Transverse colon (tissue), 4 donors: ENCODE data around the gene TMEM114. TPM values are rescaled to one million over a fixed set of nuclear protein-coding genes. Genes with fewer than 3 reads are reported as not detected.

Source experiments
- DNase-seq: peaks from one replicate; pipeline ENCODE4 v3.0.0-alpha.2; 2019
- H3K27ac ChIP-seq, 4 donors: fragments of 200-600 bp; sonication (generic); 2 replicates each; pipeline ENCODE4 v1.5.1; 2016 to 2018; ENCODE audit warnings: inconsistent platforms in 4 of 4
- H3K27me3 ChIP-seq: fragments of 200-600 bp; sonication (generic); 2 replicates; pipeline ENCODE4 v1.5.1; 2017; ENCODE audit warnings: inconsistent platforms
- H3K36me3 ChIP-seq, 4 donors: fragments of 200-600 bp; sonication (generic); 2 replicates each; pipeline ENCODE4 v1.5.1; 2017 to 2019; ENCODE audit warnings: inconsistent platforms in 4 of 4
- H3K4me1 ChIP-seq, 4 donors: fragments of 200-600 bp; sonication (generic); 2 replicates each; pipeline ENCODE4 v1.5.1; 2017 to 2020; ENCODE audit warnings: inconsistent platforms in 4 of 4
- H3K4me3 ChIP-seq, 4 donors: fragments of 200-600 bp; sonication (generic); 1 replicate in 1 of 4; 2 replicates in 3 of 4; pipeline versions ENCODE4 v1.5.1 to v1.6.1; 2017 to 2019; ENCODE audit warnings: inconsistent platforms in 4 of 4
- H3K9me3 ChIP-seq, 2 donors: fragments of 200-600 bp; sonication (generic); 2 replicates each; pipeline ENCODE4 v1.5.1; 2017 to 2019; ENCODE audit warnings: inconsistent platforms in 2 of 2
- CTCF ChIP-seq, 5 experiments: fragments of 200-600 bp in 3 of 5; fragments of 450-650 bp in 2 of 5; sonication (generic) in 3 of 5; IDR thresholded peaks; 1 replicate in 2 of 5; 2 replicates in 3 of 5; pipeline ENCODE4 v1.5.1; 2016 to 2017; ENCODE audit warnings: antibody characterized with exemption in 5 of 5, inconsistent platforms in 3 of 5, mild to moderate bottlenecking in 2 of 5, moderate library complexity in 1 of 5
- EP300 ChIP-seq: sonication (generic); formaldehyde crosslinking; IDR thresholded peaks from one replicate; pipeline ENCODE4 v1.6.1; 2017; ENCODE audit warnings: antibody characterized with exemption, low read depth
- POLR2A ChIP-seq: fragments of 450-650 bp; IDR thresholded peaks from one replicate; pipeline ENCODE4 v1.6.1; 2016; ENCODE audit warnings: antibody characterized with exemption, mild to moderate bottlenecking, moderate library complexity
- POLR2AphosphoS5 ChIP-seq, 3 donors: sonication (generic); formaldehyde crosslinking; IDR thresholded peaks; one replicate each; pipeline ENCODE4 v1.6.1; 2016; ENCODE audit warnings: antibody characterized with exemption in 3 of 3
- WGBS, 2 donors: methylation state at CpG; one replicate each; pipeline ENCODE4 v1.1.5; 2018; ENCODE audit warnings: low coverage in 1 of 2; 5-methylcytosine and 5-hydroxymethylcytosine counted together
- in situ Hi-C, 4 donors: fragments of 200-750 bp; cut with MboI; loops; one replicate each; pipeline versions ENCODE4 v1.15.0 to v1.15.1; 2017; ENCODE audit warnings: low sequenced_read_pairs in 3 of 4, low pct_ligation_motif_present in 1 of 4, low pct_unique_long_range_greater_than_20kb in 1 of 4
- intact Hi-C: fragments of 100-400 bp; cut with DNase I; formaldehyde crosslinking; loops from one replicate; pipeline ENCODE4 v1.15.1; 2023; ENCODE audit warnings: low total_unique reads
- total RNA-seq, 4 donors: library from RNA; depleted of rRNA; stranded (reverse); fragments of >200 nt; gene quantifications; one replicate each; pipeline ENCODE4 v1.1.0, GENCODE V29; 2016

The TMEM114 gene
- total RNA-seq, 4 donors from 2014 or later: not detected

- TF ChIP-seq POLR2A: no peak
- TF ChIP-seq POLR2AphosphoS5 (IDR thresholded peaks at IDR 0.05): no peak
- TF ChIP-seq EP300: no peak
- TF ChIP-seq CTCF (IDR thresholded peaks at IDR 0.05): no peak
- in situ Hi-C loops: no loop called here
- intact Hi-C loops: no loop called here
- Histone ChIP-seq H3K4me3 (no peak overlapping the region), H3K4me1 (peaks cover 0 to 10% (median under 1%) of the 10 kb centered on the region in 4 donors), H3K9me3 (no peaks in the 10 kb centered on the region), H3K27ac (no peak overlapping the region), H3K36me3 (peaks cover 0 to 51% (median 25%) of the 10 kb centered on the region in 4 donors), H3K27me3 (no peaks in the 10 kb centered on the region)
- DNase-seq: no peak
- WGBS, 2 donors: 83% methylated on average over 4 of the region's 4 CpGs; no CpG with 5 or more reads in 1 of the 2 donors
Measured at GRCh38 chr16:8627456-8627855, 37.1 kb upstream of the TMEM114 start.

- TF ChIP-seq CTCF (IDR thresholded peaks at IDR 0.05) (no peak), POLR2A (no peak), POLR2AphosphoS5 (IDR thresholded peaks at IDR 0.05) (no peak), EP300 (no peak)
- in situ Hi-C loops: no loop called here
- Histone ChIP-seq H3K9me3 (no peaks in the 10 kb centered on the region), H3K27ac (no peak overlapping the region), H3K36me3 (peaks cover 0 to 51% (median 25%) of the 10 kb centered on the region in 4 donors), H3K4me3 (no peak overlapping the region), H3K27me3 (no peaks in the 10 kb centered on the region), H3K4me1 (peaks cover 0 to 14% (median 4%) of the 10 kb centered on the region in 4 donors)
- intact Hi-C loops: no loop called here
- 96 to 97% methylated on average over 6 to 8 of the region's 8 CpGs for WGBS, 2 donors
- no peak for DNase-seq
Measured at GRCh38 chr16:8626946-8627345, 36.6 kb upstream of the TMEM114 start.

GRCh38 chr16:8625491-8626087 is 35.3 kb upstream of the TMEM114 start:
- Histone ChIP-seq H3K4me1 (peaks cover 0 to 14% (median 4%) of the 10 kb centered on the region in 4 donors), H3K27ac (no peak overlapping the region), H3K27me3 (no peaks in the 10 kb centered on the region), H3K9me3 (no peaks in the 10 kb centered on the region), H3K4me3 (no peak overlapping the region), H3K36me3 (peaks cover 0 to 45% (median 22%) of the 10 kb centered on the region in 4 donors)
- DNase-seq: no peak
- 90 to 95% methylated on average over 2 to 10 of the region's 10 CpGs for WGBS, 2 donors
- intact Hi-C loops: no loop called here
- in situ Hi-C loops: no loop called here
- TF ChIP-seq POLR2AphosphoS5 (IDR thresholded peaks at IDR 0.05) (no peak), CTCF (IDR thresholded peaks at IDR 0.05) (no peak), EP300 (no peak), POLR2A (no peak)

GRCh38 chr16:8623634-8624033 is 33.3 kb upstream of the TMEM114 start:
- TF ChIP-seq POLR2A (no peak), CTCF (IDR thresholded peaks at IDR 0.05) (no peak), POLR2AphosphoS5 (IDR thresholded peaks at IDR 0.05) (no peak), EP300 (no peak)
- intact Hi-C loops (no loop called here), in situ Hi-C loops (no loop called here)
- Histone ChIP-seq H3K27ac (no peak overlapping the region), H3K4me1 (peaks cover 0 to 14% (median 4%) of the 10 kb centered on the region in 4 donors), H3K9me3 (no peaks in the 10 kb centered on the region), H3K27me3 (no peaks in the 10 kb centered on the region), H3K36me3 (peaks cover 0 to 27% (median 14%) of the 10 kb centered on the region in 4 donors), H3K4me3 (no peak overlapping the region)
- DNase-seq: no peak
